GM21515 (cell line): ENCODE results near the gene UGT1A1.

Source experiments
- ATAC-seq: cut with Tn5 transposase; IDR thresholded peaks from one replicate; pipeline ENCODE4 v1.9.1; 2021; ENCODE audit not compliant: unreplicated experiment

The UGT1A1 gene

GRCh38 chr2:233794128-233794658, 34.1 kb downstream of the UGT1A1 start:
- no peak for ATAC-seq

- ATAC-seq, result no peak
These were observed 35.7 kb downstream of the UGT1A1 start for GRCh38 chr2:233795735-233796171.

- ATAC-seq, result no peak
These were observed 36.2 kb downstream of the UGT1A1 start for GRCh38 chr2:233796254-233796653.

GRCh38 chr2:233798335-233799086, 38.4 kb downstream of the UGT1A1 start:
- no peak for ATAC-seq

GRCh38 chr2:233799087-233799665, 39.1 kb downstream of the UGT1A1 start:
- no peak for ATAC-seq

- no peak for ATAC-seq
These were observed 39.6 kb downstream of the UGT1A1 start for GRCh38 chr2:233799716-233800115.

- ATAC-seq, result no peak
These were observed 40.1 kb downstream of the UGT1A1 start for GRCh38 chr2:233800208-233800607.

- no peak for ATAC-seq
These were observed 41.5 kb downstream of the UGT1A1 start for GRCh38 chr2:233801357-233802131.

GRCh38 chr2:233802132-233802815, 42.2 kb downstream of the UGT1A1 start:
- ATAC-seq, result no peak

GRCh38 chr2:233803292-233803911, 43.3 kb downstream of the UGT1A1 start:
- ATAC-seq, result no peak

GRCh38 chr2:233803994-233804393, 43.9 kb downstream of the UGT1A1 start:
- ATAC-seq, result no peak

- ATAC-seq, result no peak
These were observed 47.3 kb downstream of the UGT1A1 start for GRCh38 chr2:233807215-233807865.

- no peak for ATAC-seq
These were observed 48.2 kb downstream of the UGT1A1 start for GRCh38 chr2:233807966-233808935.

GRCh38 chr2:233810385-233810784, 50.3 kb downstream of the UGT1A1 start:
- ATAC-seq, result no peak

GRCh38 chr2:233811087-233811486, 51.0 kb downstream of the UGT1A1 start:
- ATAC-seq, result no peak

- no peak for ATAC-seq
These were observed 51.7 kb downstream of the UGT1A1 start for GRCh38 chr2:233811732-233812131.

- no peak for ATAC-seq
These were observed 53.4 kb downstream of the UGT1A1 start for GRCh38 chr2:233813236-233814055.
